HG03432 (cell line): ENCODE results near the gene BCCIP.
A peak's percentile ranks its signal among the peaks of the same experiment; 100 is the strongest.

ENCODE experiments used
- ATAC-seq: cut with Tn5 transposase; IDR thresholded peaks from one replicate; pipeline ENCODE4 v1.9.1; 2021; ENCODE audit warnings: mild to moderate bottlenecking, moderate library complexity; ENCODE audit not compliant: unreplicated experiment

The BCCIP gene

DNA sequence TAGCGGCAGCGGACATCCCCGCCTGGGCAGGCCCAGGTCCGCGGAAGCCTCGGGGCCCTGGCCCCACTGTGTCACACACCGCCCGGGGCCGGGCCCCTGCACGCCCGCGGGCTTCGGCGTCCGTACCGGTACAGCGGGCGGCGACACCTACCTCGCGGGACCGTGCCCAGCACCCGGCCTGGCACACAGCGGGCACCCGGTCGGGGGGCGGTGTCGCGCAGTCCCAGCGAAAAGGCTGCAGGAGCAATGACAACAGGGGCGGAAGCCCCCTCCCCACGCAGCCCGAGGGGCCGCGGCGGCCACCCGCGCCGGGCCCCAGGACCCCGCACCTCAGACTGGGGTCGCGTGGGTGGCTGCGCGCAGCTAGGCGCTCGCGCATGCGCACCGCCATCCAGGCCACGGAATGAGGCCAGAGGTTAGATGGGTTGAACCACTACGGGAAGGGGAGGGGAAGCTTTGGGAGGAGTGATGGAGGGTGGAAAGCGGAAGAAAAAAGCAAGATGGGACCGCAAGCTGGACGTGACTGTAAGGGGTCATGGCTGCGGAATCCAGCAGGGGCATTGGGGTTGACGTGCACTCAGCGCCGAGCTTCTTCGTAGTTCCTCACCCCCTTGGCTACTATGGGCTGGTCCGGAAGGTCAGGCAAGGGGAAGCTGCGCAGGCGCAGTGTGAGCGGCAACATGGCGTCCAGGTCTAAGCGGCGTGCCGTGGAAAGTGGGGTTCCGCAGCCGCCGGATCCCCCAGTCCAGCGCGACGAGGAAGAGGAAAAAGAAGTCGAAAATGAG lies at the start of gene BCCIP, which contains the start of gene UROS:
BCCIP (plus strand) TSS at position 669 of the 785 bp plus-strand sequence; CDS start at position 681, 12 bp downstream.
UROS (minus strand) TSS at position 381 of the 785 bp plus-strand sequence. CDS start 6,759 bp downstream, outside the sequence.
- ATAC-seq = peak; percentile 80

DNA sequence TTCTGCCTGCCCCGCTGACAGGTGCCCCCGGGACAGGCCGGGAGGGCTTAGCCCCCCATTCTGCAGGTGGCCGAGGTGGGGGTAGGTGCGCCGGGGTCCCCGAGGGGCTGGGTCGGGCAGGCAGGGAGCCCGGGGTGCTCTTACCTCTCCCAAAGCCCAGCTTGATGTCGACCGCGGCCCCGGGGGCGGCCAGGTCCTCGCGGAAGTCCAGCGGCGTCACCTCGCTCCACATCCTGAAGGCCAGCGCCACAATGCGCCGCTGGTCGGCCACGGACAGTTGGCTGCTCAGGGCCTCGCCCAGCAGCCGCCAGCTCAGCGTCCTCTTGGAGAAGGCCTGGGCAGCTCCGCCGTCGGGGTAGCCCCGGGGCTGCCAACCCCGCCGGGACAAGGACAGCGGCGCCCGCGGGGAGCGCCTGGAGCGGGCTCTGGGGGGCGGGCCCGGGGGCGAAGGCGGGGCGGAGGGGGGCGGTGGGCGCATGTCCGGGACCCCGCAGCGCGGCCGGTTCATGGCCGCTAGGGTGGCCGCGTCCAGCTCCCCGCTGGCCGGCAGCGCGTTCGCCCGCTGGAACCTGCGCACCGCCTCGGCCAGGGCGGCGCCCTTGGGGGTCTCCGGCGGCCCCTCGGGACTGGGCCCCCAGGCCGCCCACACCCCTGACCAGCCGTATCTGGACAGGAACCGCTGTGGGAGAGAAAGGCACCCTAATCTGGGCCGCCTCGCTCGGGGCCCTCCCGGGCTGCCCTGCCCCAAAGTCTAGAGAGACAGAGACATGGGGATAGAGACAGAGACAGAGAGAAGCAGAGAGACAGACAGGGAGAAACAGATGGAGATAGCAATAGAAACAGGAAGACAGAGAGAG lies 49.4 kb upstream of the BCCIP start:
- no peak for ATAC-seq

DNA sequence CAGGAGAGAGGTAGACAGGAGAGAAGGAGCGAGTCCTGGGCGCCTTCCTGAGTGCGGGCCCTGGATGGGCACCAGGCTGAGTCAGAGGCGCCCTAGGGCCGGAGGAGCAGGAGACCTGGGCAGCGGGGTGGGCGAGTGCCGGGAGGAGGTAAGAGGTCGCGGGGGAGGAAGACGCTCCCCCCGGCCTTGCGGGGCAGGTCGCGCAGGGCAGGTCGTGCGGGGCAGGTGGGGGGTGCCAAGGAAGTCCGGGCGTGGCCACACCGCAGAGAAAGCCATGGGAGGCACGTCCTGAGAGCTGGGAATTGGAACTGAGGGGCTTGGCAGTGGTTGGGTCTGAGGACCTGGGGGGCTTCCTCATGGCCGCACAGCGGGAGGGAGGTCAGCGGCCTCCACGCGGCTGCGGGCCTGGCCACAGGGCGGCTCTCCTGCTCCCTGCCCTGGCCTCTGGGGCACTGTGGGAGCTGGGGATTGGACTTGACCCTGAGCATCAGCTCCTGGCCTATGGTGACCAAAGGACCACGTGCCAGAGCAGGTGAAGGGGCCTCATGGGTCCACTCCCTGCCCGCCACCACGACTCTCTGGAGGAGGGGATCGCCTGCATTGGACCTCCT lies 48.7 kb upstream of the BCCIP start:
- ATAC-seq = no peak

DNA sequence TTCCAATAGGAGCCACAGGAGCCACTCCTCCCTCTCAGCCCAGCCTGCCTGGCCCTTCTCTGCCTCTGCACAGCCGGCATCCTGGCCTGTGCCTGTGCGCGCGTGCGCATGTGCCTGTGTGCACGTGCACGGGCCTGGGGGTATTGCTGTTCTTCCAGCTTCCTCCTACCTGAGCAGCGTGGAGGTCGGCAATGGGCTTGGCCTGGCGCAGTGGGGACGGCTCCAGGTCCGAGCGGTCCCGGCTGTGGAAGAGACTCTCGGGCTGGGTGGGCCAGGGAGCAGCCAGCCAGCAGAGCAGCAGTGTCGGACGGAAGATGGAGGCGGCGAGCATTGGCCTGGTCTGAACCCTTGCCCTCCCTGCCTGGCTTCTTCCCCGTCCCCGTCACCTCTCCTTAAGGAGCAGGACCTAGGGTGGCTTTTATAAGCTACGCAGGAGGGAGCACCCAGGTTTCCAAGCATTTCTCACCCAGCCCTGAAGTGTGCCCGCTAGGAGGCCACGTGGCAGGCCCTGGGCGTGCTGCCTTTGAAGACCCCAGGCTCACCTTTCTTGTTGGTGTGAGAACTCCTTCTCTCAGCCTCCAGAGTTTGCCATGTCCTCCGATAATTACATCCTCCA lies 47.7 kb upstream of the BCCIP start, which contains the start of gene MMP21:
MMP21 (minus strand) TSS at position 331 of the 616 bp plus-strand sequence; CDS start at position 331, 0 bp downstream.
- no peak for ATAC-seq

DNA sequence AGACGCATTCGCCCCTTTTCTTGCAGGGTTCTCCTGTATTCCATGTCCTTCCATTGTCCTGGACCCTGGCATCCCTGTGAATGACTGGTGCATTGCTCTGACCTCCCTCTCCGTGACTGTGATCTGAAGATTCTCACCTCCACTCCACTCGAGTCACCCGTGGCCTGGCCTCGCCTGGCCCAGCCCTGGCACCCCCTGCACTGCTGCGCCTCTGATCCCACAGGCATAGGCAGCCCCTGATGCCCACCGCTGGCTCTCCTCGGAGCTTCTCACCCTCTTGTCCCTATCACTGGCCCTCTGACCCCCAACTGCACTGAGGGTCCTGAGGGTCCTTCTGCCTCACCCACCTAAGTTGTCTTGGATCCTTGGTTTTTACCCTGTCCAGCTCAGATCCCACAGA lies 45.5 kb upstream of the BCCIP start:
- no peak for ATAC-seq

DNA sequence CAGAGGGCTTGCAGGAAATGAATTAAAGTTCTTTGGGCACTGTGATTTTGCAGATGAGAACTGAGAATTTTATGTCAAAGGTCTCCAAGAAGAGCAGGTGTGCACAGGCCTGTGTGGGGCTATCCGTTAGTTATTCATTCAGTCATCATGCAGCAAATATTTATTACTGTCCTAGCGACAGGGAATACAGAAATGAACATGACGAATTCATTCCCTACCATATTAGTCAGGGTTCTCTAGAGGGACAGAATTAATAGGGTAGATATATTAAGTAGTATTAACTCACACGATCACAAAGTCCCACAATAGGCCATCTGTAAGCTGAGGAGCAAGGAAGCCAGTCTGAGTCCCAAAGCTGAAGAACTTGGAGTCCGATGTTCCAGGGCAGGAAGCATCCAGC lies 44.8 kb upstream of the BCCIP start:
- ATAC-seq = no peak

DNA sequence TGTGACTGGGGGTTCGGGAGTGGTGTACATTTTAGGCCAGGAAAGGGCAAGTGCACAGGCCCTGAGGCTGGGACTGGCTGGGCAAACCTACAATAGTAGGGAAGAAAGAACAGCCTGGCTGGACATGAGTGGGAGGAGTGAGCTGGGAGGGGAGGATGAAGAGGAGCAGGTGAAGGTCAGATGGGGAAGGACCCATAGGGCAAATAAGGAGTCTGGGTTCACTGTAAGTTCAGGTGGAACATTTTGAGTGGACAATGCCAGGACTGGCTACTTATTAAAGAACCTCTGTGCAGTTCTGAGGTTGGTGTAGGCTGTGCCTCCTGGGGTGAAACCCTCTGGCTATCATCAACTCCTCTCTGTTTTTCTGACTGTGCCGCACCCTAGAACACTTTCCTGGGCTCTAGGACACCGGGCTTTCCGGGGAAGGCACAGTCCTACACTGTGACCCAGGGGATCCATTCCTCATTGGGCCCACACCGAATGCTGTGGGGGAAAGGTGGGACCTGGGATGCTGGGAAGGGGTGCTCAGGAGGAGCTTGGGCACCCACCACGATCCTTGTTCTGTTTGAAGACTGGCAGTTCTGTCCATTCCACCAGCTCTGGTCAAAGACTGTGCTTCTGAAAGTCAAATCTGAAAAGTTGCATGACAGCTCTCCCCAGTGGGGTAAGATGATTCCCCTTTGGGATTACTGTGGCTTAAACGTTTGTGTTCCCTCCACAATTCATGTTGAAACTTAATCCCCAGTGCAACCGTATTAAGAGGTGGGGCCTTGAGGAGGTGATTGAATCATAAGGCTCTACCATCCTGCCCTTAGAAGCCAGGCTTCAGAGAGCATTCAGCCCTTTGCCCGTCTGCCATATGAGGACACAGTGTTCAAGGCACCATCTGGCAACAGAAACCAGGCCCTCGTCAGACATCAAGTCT lies 43.7 kb upstream of the BCCIP start:
- no peak for ATAC-seq

DNA sequence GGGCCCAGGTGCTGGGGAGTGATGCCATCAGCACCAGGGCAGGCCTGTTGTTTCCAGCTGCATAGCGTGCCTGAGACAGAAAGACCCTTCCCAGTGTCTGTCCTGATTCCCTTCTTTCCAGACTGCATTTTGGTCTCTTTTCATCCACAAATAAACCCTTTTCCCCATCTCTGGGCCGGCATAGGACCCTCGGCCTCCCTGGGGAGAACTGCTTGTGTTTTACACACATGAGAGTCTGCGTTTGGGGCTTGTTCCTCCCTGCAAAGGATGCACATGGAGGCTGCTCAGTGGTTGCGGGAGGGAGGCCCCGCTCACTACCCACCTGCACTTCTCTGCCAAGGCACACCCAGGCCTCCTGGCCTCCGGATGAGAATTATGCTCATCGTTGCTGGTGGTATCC lies 42.0 kb upstream of the BCCIP start:
- no peak for ATAC-seq

DNA sequence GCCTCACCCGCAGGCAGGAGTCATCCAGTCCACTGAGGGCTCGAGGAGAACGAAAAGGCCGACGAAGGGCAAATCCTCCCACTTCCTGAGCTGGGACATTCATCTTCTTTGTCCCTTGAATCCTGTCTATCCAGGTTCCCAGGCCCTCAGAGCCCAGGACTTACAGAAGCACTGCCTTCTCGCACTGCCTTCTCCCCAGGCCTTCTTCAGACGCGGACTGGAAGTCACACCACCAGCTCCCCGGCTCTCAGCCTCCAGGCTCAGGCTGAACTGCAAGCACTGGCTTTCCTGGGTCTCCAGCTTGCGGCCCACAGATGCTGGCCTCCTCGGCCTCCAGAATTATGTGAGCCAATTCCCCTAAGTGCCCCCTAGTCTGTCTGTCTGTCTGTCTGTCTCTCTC lies 41.3 kb upstream of the BCCIP start:
- ATAC-seq = no peak

DNA sequence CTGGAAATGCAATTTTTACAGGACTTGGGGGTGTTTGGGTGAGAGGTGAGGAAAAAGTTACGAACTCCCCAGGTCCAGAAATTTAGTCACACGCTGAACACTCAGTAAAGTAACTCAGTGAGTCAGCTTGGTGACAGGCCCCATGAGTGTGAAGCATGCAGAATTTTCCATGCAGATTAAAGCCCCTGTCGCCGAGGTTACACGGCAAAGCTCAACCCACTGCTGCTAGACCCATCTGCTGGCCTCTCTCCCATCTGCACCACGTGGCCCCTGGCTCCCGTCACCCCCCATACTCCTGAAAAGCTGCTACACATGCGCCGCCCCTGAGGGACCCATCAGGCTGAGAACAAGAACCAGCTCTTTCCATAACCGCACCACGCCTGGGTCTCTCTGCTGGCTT lies 40.7 kb upstream of the BCCIP start:
- no peak for ATAC-seq

DNA sequence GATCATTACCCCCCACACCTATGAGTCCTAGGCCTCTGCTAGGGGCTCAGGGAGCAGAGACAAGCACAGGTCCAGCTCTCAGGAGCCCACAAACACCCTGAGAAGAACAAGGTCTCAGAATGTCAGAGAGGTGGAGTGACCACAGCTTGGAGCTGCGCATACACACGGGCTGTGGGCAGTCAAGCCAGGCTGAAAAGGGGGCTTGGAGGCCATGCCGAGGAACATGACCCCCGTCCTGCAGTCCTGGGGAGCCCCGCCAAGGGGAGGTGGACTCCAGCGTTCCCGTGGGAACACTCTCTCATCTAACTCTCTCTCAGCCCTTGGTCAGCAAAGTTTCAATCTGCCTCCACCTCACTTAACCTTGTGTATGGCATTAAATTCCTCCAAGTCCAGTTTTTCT lies 39.9 kb upstream of the BCCIP start:
- ATAC-seq = no peak

DNA sequence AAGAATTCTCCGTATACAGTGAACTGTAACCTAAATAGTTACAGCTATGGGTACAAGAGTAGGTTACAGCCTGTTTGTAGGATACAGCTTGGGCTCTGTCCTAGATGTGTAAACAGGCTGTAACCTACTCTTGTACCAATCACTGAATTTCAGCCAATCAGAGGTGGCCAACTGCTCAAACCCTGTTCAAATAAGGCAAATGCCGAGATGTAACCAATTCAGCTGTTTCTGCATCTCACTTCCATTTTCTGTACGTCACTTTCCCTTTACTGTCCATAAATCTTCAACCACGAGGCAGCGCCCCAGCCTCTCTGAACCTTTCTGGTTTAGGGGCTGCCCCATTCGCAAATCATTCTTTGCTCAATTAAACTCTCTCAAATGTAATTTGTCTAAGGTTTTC lies 39.4 kb upstream of the BCCIP start:
- ATAC-seq = peak; percentile 88

DNA sequence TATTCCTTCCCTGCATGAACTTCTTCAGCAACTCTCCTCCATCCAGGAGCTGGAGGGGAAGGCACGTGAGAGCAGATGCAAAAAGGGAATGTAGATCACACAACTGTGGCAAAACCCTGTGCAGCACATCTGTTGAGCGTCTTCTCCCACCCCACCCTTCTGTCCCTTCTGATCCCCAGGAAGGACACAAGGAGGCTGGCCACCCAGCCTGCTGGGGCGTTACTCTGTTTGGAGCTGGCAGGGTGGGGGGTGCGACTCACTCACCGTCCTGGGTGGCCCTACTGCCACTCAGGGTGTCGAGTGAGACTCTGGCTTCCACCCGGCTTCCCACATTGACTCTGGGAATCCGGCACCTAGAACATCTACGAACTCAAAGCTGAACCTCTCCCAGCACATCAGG lies 37.6 kb upstream of the BCCIP start:
- ATAC-seq = no peak

DNA sequence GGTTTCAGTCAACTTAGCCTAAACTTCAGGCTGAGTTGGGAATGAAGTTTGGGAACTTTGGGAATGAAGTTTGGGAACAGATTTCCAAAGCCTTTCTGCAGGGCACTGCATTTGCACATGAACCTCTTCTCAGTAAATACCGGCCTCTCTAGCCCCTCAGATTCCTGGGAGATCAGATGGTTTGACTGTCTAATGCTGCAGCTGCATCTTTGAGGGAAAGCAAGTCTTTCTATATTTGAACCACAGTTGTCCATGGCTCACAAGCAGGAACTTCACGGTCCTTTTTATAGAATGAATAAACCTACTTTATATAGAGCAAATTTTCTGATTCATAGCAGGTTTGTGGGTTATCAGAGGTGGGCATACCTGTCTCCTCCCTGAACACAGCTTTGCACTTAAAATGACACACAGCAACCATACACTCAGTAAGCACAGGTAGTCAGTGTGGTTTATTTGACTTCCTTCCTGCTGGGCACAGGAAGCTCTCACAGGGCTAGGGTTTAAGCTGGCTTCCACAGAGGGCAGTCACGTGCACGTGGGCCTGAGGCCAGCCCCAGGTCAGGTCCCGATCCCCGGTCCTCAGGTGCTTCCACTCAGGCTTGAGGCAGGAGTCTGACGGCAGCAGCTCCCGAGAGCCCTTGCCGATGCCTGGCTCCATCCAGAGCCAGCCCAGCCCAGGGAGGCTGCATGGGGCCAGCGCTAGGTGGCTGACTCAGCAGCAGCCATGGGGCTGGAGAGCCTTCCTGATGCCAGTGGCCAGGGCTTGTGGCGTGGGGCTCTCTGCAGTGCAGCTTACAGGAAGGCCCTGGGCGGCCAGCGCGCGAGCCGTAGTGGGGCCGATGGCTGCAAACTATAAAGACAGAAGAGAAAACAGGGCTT lies 35.0 kb upstream of the BCCIP start:
- no peak for ATAC-seq

DNA sequence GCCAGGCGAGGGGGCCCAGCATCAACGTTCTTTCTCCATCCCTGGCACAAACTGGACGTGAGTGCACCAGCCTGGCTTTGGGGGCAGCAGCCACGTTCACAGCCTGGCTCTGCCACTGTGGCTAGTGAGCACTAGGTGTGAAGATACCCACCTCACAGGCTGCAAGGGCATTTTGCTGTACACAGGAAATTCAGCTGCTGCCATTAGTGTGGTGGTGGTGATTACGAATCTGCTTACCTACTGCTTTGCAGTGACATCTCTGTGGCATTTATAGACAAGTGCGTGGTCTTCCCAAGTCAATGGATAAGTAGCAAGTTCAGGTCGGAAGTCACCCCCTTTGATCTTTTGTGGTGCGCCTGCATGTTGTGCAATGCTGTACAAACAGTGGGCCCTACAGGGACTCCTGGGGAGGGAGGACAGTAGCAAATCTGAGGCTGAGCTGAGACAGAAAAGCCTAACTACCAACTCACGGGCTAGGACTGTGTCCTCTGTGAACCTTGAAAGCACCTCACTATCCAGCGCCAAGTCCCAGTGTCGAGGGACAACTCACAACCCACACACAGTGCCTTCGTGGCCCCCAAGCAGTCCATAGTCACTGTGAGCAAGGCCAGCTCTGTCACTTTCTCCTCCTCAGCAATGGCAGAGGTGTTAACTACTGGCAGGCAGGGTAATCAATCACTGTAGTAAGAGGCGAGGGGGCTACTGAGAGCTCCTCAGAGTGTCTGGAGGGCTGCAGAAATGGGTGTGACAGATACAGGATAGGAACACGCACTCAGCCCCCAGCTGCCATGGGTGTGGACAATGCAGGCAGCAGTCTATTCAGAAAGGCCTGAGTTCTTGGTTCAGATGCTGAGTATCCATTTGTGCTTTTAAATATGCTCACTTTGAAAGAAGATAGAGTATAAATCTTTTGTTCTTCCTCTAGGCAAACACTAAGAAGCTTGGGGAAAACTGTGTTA lies 30.7 kb upstream of the BCCIP start:
- no peak for ATAC-seq

DNA sequence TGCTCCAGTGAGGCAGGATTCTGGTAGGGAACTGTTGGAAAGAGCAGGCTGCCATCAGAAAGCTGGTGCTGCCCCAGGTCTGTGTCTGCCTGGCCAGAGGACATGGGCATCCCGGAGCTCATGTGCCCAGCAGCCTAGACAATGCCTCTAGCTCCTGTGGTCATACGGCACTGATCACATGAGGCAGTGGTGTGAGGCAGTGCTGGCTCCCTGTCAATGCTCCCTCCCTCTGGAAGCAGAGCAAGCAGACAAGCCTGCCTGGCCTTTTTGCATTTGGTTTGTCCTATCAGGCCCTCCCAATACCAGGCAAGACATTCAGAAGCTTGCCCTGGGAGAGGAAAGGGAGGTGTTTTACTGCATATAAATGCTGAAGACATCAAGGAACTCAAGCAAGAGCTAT lies 28.2 kb upstream of the BCCIP start:
- no peak for ATAC-seq

DNA sequence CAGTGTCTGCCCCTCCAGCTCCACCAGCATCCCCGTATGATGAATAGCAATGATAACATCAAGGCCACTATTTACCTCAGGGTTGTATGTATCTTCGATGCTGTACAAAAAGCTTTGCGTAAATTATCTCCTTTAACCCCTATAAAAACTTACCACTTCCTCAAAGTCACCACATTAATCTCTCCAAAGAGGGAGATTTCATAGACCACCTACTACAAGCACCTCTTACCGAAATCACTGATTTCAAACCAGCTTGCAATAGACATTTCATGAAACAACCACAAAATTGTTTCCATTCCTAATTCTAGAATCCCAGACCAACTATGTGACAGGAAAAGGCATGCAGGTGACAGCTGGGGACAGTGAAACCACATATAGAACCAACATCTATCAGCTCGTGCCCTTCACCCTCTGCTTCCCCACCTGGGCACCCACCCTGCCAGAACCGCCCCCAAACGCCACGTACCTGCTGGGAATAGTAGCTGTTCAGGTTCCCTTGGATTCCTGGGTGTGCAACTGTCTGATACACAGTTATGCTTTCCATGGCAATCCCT lies 27.6 kb upstream of the BCCIP start:
- no peak for ATAC-seq

DNA sequence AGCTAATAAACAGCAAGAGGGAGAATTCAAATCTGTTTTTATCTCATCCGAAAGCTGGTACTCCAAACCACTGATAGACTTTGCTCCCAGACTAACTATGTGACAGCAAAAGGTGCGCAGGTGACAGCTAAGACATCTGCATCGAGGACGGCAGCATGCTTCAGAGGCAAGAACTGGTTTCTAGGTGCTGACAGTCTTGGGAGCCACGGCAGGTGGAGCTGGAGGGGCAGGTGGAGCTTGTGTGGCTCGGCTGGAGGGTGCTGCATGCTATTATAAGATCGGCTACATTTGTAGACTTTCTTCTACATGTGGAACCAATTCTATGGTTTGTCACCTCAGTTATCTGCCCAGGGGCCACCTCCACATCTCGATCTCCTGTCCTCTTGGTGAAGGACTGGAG lies 25.9 kb upstream of the BCCIP start:
- no peak for ATAC-seq
